CD4-positive, alpha-beta T cell treated with Interferon gamma for 1 hour (primary cell): ENCODE results near the gene RELT.

ENCODE experiments used
- DNase-seq: peaks from one replicate; pipeline ENCODE4 v3.0.0-alpha.2; 2020

RELT gene

GRCh38 chr11:73379189-73379880 is 3.1 kb downstream of the RELT start:
- DNase-seq = no peak

DNA sequence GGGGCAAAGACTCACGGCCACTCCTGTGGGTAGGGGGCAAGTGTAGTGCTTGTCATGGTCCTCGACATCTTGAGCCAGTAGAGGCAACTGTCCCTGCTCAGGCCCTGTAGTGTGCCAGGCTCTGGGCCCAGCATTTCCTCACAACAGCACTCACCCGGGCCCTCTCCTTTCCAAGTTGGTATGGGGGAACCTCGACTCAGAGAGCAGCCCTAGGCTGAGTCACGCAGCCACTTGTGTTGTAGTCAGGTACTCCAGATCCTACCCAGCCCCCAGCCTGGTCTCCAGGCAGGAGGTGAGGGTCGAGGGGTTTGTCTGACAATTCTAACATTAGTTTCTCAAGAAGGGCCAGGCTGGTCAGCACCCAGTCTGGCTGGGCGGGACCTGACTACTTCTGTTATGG is 4.1 kb downstream of the RELT start:
- no peak for DNase-seq

DNA sequence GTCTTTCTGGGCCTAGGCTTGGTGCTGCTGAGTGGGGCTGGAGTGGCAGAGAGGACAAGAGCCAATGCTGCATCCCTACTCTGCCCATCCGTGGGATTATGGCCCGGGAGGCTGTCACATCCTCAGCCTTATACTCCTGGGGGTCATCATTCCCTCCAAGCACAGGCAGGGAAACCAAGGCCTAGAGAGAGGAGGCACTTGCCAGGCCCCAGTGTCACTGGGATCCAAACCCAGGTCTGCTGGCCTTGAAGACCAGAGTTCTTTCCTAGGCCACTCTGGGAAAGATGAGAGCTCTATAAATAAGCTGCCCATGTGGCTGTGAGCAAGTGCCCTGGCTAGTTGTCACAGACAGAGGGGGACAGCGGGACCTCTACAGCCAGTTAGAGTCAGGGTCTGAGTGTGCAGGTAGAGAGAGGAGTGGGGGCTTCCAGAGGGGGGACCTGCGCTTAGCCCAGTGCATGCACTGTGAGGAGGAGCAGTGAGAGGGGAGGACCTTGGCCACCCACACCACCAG is 4.8 kb downstream of the RELT start:
- no peak for DNase-seq

- no peak for DNase-seq
These were observed 5.4 kb downstream of the RELT start for GRCh38 chr11:73381589-73381988.

DNA sequence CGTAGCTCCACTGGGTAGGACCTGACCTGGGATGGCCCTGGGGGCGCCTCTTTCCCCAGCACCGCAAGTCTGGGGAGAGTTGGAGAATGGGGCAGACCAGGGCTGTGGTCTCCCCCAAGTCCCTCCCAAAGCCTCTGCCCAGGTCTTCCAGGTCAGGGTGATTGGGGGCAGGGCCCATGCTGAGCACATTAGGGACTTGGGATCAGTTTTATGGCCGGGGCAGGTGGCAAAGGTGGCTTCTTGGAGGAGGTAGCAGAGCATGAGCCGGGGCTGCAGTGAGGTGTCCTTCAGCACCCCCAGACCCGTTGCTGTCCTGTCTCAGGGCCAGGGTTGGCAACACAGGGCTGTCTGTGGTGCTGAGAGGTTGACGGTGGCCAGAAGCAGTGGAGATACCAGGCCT is 6.0 kb downstream of the RELT start:
- DNase-seq = no peak

- no peak for DNase-seq
These were observed 6.5 kb downstream of the RELT start for GRCh38 chr11:73382747-73383146.

GRCh38 chr11:73383249-73384124 is 7.3 kb downstream of the RELT start:
- no peak for DNase-seq

- DNase-seq = no peak
These were observed 7.9 kb downstream of the RELT start for GRCh38 chr11:73384125-73384441.

GRCh38 chr11:73384531-73384871 is 8.3 kb downstream of the RELT start:
- DNase-seq = no peak

GRCh38 chr11:73384872-73385689 is 8.9 kb downstream of the RELT start:
- DNase-seq = peak; percentile 85

DNA sequence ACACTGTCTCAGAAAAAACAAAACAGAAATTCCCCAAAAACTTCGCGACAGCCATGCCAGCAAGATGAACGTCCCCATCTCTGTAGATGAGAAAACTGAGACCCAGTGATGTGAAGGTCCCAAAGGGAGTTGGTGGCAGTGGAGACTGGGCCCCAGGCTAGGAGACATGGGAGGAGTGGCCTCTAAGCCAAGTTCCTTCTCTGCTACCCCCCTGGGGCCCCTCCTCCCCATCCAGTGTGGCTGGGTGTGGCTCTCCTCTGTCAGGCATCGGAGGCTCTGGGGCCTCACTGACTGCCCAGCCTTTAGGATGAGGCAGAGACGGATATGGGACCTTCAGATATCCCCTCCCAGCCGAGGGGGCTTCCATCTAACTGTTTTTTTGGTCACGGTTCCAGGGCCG is 9.8 kb downstream of the RELT start:
- DNase-seq = peak; percentile 71

DNA sequence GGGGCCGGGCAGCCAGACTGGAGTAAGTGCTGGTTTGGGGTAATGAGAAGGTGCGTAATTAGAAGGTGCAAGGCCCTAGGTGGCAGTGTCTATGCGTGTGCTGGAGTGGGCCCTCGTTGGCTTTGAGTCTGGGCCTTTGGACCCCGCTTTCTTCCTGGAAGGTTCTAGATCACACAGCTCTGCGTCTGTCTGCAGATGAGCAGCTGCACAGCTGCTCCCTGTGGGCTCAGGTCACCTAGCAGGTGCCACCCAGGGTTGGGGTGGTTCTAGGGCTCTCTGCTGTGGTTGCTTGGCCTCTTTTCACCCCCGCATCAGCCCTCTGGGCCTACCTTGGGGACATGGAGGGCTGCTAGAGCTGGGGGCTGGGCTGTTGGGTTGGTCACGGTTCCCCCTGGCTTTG is 10.3 kb downstream of the RELT start:
- DNase-seq = no peak

- no peak for DNase-seq
These were observed 11.5 kb downstream of the RELT start for GRCh38 chr11:73387594-73388264.

GRCh38 chr11:73388265-73389133 is 12.3 kb downstream of the RELT start:
- no peak for DNase-seq

DNA sequence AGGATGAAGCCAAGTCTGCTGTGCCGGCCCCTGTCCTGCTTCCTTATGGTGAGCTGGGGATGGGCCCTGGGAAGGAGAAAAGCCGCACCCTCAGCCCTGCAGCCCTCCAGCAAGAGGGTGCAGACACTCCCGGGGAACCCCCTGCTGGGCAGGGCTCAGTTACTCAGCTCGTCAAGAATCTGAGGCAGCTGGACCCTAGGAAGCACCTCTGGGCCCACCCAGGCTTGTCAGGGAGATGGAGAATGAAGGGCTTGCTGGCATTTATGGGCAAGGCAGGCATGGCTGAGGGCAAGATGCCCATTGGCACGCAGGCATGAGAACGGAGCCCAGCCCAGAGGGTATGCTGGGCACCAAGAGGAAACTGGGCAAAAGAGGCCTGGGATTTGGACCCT is 12.9 kb downstream of the RELT start:
- DNase-seq = no peak

DNA sequence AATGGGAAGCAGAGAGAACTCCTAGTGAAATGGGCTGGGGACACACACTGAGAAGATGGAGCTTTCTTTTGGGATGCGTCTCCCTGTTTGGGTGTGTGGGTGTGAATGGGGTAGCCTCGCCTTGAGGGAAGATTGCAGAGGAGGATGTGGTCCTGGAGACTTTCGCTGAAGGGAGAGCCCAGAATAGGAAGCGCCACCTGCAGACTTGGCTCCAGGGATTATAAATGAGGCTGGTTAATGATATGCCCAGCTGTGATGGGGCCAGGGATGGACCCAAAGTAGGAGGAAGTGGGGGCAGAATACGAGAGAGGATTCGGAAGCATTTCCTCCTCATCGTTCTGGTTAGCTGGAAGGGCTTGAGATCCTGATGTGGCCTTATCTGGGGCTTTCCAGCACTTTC is 13.7 kb downstream of the RELT start:
- no peak for DNase-seq

DNA sequence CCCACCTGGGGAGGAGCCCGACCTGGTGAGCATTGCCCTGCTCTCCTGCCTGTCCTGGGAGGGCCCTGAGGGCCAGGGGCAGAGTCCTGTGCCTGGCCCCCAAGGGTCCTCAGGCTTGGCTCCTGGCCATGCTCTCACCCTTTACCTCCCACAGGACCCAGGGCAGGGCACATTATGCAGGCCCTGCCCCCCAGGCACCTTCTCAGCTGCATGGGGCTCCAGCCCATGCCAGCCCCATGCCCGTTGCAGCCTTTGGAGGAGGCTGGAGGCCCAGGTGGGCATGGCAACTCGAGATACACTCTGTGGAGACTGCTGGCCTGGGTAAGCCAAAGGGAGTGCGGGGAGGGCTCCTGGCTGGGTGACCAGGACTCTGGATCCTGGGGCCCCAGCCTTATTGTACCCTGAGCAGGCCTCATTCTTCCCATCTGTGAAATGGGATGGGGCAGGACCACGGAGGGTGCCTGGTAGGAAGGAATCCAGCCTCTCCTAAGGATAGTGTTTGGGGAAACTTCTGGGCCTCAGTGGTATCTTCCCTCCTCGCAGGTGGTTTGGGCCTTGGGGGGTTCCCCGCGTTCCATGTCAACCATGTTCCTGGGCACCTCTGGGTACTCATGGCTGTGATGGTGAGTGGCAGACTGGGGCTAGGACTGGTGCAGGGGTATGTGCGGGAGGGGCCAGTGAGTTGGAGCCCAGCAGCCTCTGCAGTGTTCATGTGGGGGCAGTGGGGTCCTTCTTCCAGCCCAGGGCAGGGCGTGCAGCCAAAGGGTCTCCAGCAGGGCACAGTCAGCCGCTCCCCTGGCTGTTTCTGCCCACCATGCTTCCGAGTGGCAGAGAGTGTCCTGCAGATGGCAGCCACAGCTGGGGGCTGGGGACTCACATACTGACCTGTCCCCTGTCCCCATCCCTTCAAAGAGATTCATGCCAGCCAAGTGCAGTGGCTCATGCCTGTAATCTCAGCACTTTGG is 14.7 kb downstream of the RELT start:
- DNase-seq = no peak

DNA sequence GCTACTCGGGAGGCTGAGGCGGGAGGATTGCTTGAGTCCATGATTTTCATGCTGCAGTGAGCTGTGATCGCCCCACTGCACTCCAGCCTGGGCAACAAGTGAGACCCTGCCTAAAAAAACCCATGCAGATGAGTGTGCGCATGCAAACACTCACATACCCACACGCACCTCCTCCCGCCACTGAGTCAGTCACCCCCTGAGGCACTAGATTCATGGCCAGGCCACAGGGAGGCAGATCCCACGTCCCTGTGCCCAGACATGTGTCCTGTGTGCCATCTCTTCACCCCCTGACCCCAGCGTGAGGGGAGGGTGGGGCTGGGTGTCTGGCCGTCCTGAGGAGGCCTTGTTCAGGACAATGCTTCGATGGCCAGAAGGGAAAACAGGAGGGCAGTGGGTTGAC is 15.5 kb downstream of the RELT start:
- no peak for DNase-seq

GRCh38 chr11:73392108-73393010 is 16.2 kb downstream of the RELT start:
- no peak for DNase-seq

- DNase-seq = no peak
These were observed 16.8 kb downstream of the RELT start for GRCh38 chr11:73393011-73393380.
